Fibroblast of lung (primary cell): ENCODE results near the gene ST6GALNAC6. TPM values are rescaled to one million over a fixed set of nuclear protein-coding genes. Genes with fewer than 3 reads are reported as not detected.

ENCODE experiments used
- DNase-seq, 2 donors: peaks; one replicate each; pipeline versions ENCODE4 v3.0.0 to v3.0.0-alpha.2; 2010; ENCODE audit warnings: low read depth in 2 of 2
- H2AFZ ChIP-seq: 2 replicates; pipeline ENCODE4 v1.5.1; 2012; ENCODE audit warnings: low read length, control low read depth, inconsistent platforms
- H3K27ac ChIP-seq: 2 replicates; pipeline ENCODE4 v1.5.1; 2011; ENCODE audit warnings: low read length, control low read depth; ENCODE audit not compliant: insufficient read depth
- H3K27me3 ChIP-seq: 2 replicates; pipeline ENCODE4 v1.5.1; 2011; ENCODE audit warnings: mild to moderate bottlenecking, low read length; ENCODE audit not compliant: control insufficient read depth, insufficient read depth
- H3K36me3 ChIP-seq: 2 replicates; pipeline ENCODE4 v1.5.1; 2011; ENCODE audit warnings: low read length; ENCODE audit not compliant: control insufficient read depth, insufficient read depth
- H3K4me1 ChIP-seq: 2 replicates; pipeline ENCODE4 v1.5.1; 2011; ENCODE audit warnings: low read length; ENCODE audit not compliant: control insufficient read depth, insufficient read depth; ENCODE audit errors: extremely low read depth
- H3K4me2 ChIP-seq: 2 replicates; pipeline ENCODE4 v1.5.1; 2011; ENCODE audit warnings: low read length, control low read depth; ENCODE audit not compliant: insufficient read depth; ENCODE audit errors: extremely low read depth
- H3K4me3 ChIP-seq, 4 experiments: fragments of 200-600 bp in 1 of 4; sonication (generic) in 1 of 4; replicated peaks in 1 of 4; 2 replicates each; pipeline ENCODE4 v1.5.1; 2011 to 2016; ENCODE audit warnings: low read length in 4 of 4, low read depth in 3 of 4, mild to moderate bottlenecking in 3 of 4, control low read depth in 2 of 4, inconsistent platforms in 1 of 4, mixed read lengths in 1 of 4; ENCODE audit not compliant: insufficient read depth in 1 of 4; ENCODE audit errors: control extremely low read depth in 1 of 4
- H3K79me2 ChIP-seq: 2 replicates; pipeline ENCODE4 v1.5.1; 2012; ENCODE audit warnings: mild to moderate bottlenecking, low read length, inconsistent platforms; ENCODE audit not compliant: control insufficient read depth, insufficient read depth
- H3K9ac ChIP-seq: 2 replicates; pipeline ENCODE4 v1.5.1; 2011; ENCODE audit warnings: mild to moderate bottlenecking, low read length, control low read depth; ENCODE audit not compliant: insufficient read depth
- H3K9me3 ChIP-seq: 2 replicates; pipeline ENCODE4 v1.5.1; 2012; ENCODE audit warnings: low read depth, low read length; ENCODE audit not compliant: control insufficient read depth, insufficient read depth
- H4K20me1 ChIP-seq: 2 replicates; pipeline ENCODE4 v1.5.1; 2011; ENCODE audit warnings: low read length; ENCODE audit not compliant: control insufficient read depth, insufficient read depth; ENCODE audit errors: extremely low read depth
- CTCF ChIP-seq, 2 donors: IDR thresholded peaks in 1 of 2; conservative IDR thresholded peaks in 1 of 2; 1 replicate in 1 of 2; 2 replicates in 1 of 2; pipeline ENCODE4 v1.5.1; 2011 to 2012; ENCODE audit warnings: low read length in 2 of 2, control low read depth in 1 of 2, inconsistent platforms in 1 of 2, low read depth in 1 of 2, mild to moderate bottlenecking in 1 of 2
- EZH2 ChIP-seq: IDR thresholded peaks from 2 replicates; pipeline ENCODE4 v1.5.1; 2012; ENCODE audit warnings: low read length, control low read depth, mild to moderate bottlenecking; ENCODE audit errors: missing control alignments
- polyA plus RNA-seq, 2 donors: library from polyadenylated mRNA; depleted of rRNA in 1 of 2; stranded (reverse) in 1 of 2; unstranded in 1 of 2; fragments of >200 nt; gene quantifications; 2 replicates each; pipeline ENCODE4 v1.2.1, GENCODE V29; 2011 to 2012; ENCODE audit warnings: missing spikeins in 1 of 2
- total RNA-seq: library from RNA; depleted of rRNA; stranded (reverse); fragments of >200 nt; gene quantifications from 2 replicates; pipeline ENCODE4 v1.2.1, GENCODE V29; 2014

Gene ST6GALNAC6
- total and polyA plus RNA-seq, 2 donors (not counting 1 experiment from before 2014, with no cell fraction given), result 56.0 to 69.5 TPM

DNA sequence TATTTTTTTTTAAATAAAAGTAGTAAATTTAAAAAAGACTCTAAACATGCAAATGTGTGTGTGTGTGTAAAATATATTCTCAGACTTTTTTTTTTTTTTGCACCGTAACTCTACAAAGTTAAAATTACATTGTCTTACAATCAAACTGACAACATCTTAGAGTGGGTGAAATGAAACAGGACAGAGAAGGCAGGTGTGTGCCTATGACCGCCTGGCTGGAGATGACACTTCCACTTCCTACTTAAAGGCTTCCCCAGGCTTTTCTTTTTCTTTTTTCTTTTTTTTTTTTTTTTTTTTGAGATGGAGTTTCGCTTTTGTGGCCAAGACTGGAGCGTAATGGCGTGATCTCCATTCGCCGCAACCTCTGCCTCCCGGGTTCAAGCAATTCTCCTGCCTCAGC lies 19.3 kb downstream of the ST6GALNAC6 start:
- Histone ChIP-seq H3K36me3 (peaks cover 6% of the 10 kb centered on the region), H3K4me2 (no peak overlapping the region), H2AFZ (no peak overlapping the region), H3K27me3 (no peaks in the 10 kb centered on the region), H3K4me3 (no peak overlapping the region), H3K27ac (no peak overlapping the region), H3K9me3 (no peaks in the 10 kb centered on the region), H4K20me1 (no peaks in the 10 kb centered on the region), H3K4me1 (peaks cover 11% of the 10 kb centered on the region), H3K79me2 (peaks cover 8% of the 10 kb centered on the region), H3K9ac (no peak overlapping the region)
- TF ChIP-seq CTCF (conservative IDR thresholded peaks at IDR 0.05 in 1 of 2, IDR thresholded peaks at IDR 0.05 in 1 of 2; ENCODE audit: low read depth in 1 of 2, low read length in 2 of 2), result no peak
- TF ChIP-seq EZH2, result no peak
- no peak for DNase-seq

DNA sequence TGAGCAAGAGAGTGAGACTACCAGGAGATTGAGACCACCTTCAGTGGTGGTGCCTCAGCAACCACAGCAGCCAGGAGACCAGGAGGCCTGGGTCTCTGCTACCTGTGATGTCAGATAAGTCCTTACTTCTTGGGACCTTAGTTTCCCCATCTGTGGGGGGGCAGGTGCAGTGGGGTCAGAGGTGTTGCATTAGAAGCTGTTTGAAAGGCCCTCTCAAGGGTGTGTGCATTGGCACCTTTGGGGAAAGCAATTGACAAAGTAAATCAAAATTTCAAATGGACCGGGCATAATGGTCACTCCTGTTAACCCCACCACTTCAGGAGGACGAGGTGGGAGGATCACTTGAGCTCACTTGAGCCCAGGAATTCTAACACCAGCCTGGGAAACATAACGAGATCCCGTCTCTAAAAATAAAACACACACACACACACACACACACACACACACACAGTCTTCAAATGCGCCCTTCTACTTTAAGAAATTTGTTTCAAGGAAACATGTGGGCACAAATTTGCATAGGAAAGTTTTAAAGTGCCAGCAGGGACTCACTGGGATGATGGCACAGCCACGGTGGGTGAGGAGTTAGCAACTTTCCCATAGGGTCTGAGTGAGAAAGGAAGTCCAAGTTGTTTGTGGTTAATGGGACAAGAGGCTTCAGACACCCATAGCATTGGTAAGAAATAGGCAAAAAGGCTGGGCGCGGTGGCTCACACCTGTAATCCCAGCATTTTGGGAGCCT lies 20.6 kb downstream of the ST6GALNAC6 start:
- Histone ChIP-seq H3K9me3 (no peaks in the 10 kb centered on the region), H3K36me3 (no peaks in the 10 kb centered on the region), H3K79me2 (peaks cover 11% of the 10 kb centered on the region), H3K4me2 (no peak overlapping the region), H3K27ac (no peak overlapping the region), H3K9ac (no peak overlapping the region), H3K4me3 (no peak overlapping the region), H3K27me3 (no peaks in the 10 kb centered on the region), H2AFZ (no peak overlapping the region), H4K20me1 (no peaks in the 10 kb centered on the region), H3K4me1 (peaks cover 20% of the 10 kb centered on the region)
- no peak for TF ChIP-seq CTCF (conservative IDR thresholded peaks at IDR 0.05 in 1 of 2, IDR thresholded peaks at IDR 0.05 in 1 of 2; ENCODE audit: low read depth in 1 of 2, low read length in 2 of 2)
- no peak for TF ChIP-seq EZH2
- no peak for DNase-seq

- Histone ChIP-seq H3K9me3 (no peaks in the 10 kb centered on the region), H3K27ac (peak overlapping the region; percentile 52), H3K4me2 (peak overlapping the region; percentile 75), H4K20me1 (no peaks in the 10 kb centered on the region), H3K27me3 (no peaks in the 10 kb centered on the region), H3K36me3 (peaks cover 4% of the 10 kb centered on the region), H3K4me1 (peaks cover 20% of the 10 kb centered on the region), H3K4me3 (peak overlapping the region; percentile 38 to 69 (median 46)), H3K79me2 (peaks cover 11% of the 10 kb centered on the region), H3K9ac (peak overlapping the region; percentile 48), H2AFZ (peak overlapping the region; percentile 85)
- DNase-seq, result no peak
- TF ChIP-seq EZH2 (no peak), CTCF (conservative IDR thresholded peaks at IDR 0.05 in 1 of 2, IDR thresholded peaks at IDR 0.05 in 1 of 2; ENCODE audit: low read depth in 1 of 2, low read length in 2 of 2) (no peak)
Observed at GRCh38 chr9:127878001-127878651, 21.3 kb downstream of the ST6GALNAC6 start.
